ENCODE results near the gene NCKAP1. TPM values are rescaled to one million over a fixed set of nuclear protein-coding genes. Genes with fewer than 3 reads are reported as not detected.

NCKAP1 gene, protein sequence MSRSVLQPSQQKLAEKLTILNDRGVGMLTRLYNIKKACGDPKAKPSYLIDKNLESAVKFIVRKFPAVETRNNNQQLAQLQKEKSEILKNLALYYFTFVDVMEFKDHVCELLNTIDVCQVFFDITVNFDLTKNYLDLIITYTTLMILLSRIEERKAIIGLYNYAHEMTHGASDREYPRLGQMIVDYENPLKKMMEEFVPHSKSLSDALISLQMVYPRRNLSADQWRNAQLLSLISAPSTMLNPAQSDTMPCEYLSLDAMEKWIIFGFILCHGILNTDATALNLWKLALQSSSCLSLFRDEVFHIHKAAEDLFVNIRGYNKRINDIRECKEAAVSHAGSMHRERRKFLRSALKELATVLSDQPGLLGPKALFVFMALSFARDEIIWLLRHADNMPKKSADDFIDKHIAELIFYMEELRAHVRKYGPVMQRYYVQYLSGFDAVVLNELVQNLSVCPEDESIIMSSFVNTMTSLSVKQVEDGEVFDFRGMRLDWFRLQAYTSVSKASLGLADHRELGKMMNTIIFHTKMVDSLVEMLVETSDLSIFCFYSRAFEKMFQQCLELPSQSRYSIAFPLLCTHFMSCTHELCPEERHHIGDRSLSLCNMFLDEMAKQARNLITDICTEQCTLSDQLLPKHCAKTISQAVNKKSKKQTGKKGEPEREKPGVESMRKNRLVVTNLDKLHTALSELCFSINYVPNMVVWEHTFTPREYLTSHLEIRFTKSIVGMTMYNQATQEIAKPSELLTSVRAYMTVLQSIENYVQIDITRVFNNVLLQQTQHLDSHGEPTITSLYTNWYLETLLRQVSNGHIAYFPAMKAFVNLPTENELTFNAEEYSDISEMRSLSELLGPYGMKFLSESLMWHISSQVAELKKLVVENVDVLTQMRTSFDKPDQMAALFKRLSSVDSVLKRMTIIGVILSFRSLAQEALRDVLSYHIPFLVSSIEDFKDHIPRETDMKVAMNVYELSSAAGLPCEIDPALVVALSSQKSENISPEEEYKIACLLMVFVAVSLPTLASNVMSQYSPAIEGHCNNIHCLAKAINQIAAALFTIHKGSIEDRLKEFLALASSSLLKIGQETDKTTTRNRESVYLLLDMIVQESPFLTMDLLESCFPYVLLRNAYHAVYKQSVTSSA
- total RNA-seq (2014; rRNA removed; shearing (Covaris generic)): 108 and 118 TPM in 2 replicates

GRCh38 chr2:183038341-183039300 is at the start of gene NCKAP1:
Gene NCKAP1, minus strand, starts transcription at chr2:183038457. Its CDS starts 358 bp downstream, at chr2:183038099.
- peak; percentile 89 to 91 for DNase-seq
- no peaks in the 10 kb centered on the region for H3K36me3 ChIP-seq
- no peaks in the 10 kb centered on the region for H3K9me3 ChIP-seq (replicated peaks)
- no peaks in the 10 kb centered on the region for H3K27me3 ChIP-seq
- H3K27ac ChIP-seq: peak within 1 kb of the TSS; percentile 93
- H3K4me3 ChIP-seq: peak within 1 kb of the TSS; percentile 97
- H3K4me1 ChIP-seq: peaks cover 13% of the 10 kb centered on the region

DNA sequence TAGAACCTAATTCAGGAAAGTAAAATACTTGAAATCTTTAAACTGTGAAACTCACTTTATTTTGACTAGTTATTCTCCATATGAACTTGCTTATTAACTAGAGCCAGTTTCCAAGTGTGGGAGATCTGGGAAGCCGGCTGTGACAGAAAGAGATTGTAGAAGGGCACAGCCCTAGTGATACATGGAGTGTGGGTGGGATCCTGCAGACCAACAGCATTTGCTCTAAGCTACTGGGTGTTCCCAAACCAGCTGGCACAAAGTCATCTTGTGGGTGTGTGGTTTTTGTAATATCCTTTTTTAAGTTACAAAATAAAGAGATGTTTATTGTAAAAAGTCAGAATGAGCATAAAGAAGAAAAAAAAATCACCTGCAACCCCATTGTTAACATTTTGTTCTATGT is 43.7 kb upstream of the NCKAP1 start:
- no peaks in the 10 kb centered on the region; the same call in 1 of the 2 replicates for H3K4me1 ChIP-seq
- DNase-seq: peak in 1 of 2 experiments; percentile 33

DNA sequence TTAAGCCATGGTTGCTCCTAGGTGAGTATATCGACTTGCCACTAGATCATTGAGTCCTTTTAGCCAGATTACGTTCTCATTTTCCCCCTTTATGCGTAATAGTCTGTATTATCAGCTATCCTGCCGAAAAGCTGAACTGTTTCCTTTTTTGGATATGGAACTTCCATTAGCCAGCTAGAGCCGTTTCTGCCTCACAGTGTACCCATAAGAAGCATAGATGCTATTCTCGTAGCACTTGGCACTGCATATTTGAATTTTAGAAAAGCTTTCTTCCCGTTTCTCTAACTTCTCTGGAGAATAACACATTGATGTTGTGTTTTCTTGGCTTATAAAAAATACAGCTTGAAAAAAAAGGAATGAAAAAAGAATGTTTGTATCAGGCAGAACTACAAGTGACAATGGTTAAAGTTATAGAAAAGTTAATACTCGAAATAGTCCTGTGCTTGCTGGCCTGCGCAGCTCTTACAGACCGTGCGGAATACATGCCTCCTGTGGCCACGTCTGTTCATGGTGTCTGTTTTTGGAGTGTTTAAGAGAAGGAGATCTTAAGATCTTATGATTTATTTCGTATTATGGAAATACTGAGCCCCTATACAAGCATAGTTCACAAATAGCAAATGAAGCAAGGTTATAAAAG is 41.0 kb upstream of the NCKAP1 start:
- no peaks in the 10 kb centered on the region for H3K9me3 ChIP-seq (replicated peaks)
- H3K27ac ChIP-seq: peak overlapping the region; percentile 17; the same call in 1 of the 2 replicates
- H3K4me3 ChIP-seq: peak overlapping the region; percentile 72
- 0 out of 2 replicates have a peak, but pooled peaks cover 3% of the 10 kb centered on the region for H3K27me3 ChIP-seq
- peak in 1 of 2 experiments; percentile 21 for DNase-seq
- H3K4me1 ChIP-seq: no peaks in the 10 kb centered on the region; the same call in 1 of the 2 replicates
- no peaks in the 10 kb centered on the region for H3K36me3 ChIP-seq

More for the DNA sequence above, 43.7 kb upstream of the NCKAP1 start:
- H3K9me3 ChIP-seq (replicated peaks): no peaks in the 10 kb centered on the region
- 0 out of 2 replicates have a peak, but pooled peaks cover 3% of the 10 kb centered on the region for H3K27me3 ChIP-seq
- H3K27ac ChIP-seq: no peak overlapping the region
- H3K36me3 ChIP-seq: no peaks in the 10 kb centered on the region
- no peak overlapping the region for H3K4me3 ChIP-seq

DNA sequence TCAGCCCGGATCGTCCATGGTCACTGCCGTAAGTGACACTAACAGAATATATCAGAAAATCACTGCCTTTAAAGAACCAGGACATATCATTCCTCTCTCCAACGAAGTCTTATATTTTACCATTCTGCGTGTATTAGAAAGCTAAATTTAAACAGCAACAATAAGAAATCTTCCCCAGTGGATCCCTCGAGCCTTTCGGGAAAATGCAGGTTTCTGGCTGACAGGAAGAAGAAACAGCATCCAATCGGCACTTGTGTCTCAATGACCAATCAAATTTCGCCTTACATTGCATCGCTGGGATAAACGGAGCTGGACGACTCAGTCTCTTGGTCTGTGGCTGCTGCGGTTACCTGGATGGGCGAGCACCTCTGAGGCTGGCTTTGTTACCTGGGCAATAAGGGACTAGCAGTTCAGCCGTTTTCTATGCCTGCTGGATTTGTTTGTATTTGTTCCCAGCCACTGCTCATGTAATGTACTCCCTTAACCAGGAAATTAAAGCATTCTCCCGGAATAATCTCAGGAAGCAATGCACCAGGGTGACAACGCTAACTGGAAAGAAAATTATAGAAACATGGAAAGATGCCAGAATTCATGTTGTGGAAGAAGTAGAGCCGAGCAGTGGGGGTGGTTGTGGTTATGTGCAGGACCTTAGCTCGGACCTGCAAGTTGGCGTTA is 40.3 kb upstream of the NCKAP1 start, which contains the start of gene DUSP19:
Gene DUSP19 (plus strand): TSS at position 284 of the 675 bp plus-strand sequence. CDS start 187 bp downstream, at position 471.
- Histone ChIP-seq H3K27me3 (0 out of 2 replicates have a peak, but pooled peaks cover 3% of the 10 kb centered on the region), H3K27ac (peak within 1 kb of the TSS; percentile 17; the same call in 1 of the 2 replicates), H3K36me3 (no peaks in the 10 kb centered on the region), H3K4me1 (no peaks in the 10 kb centered on the region; the same call in 1 of the 2 replicates), H3K9me3 (replicated peaks) (no peaks in the 10 kb centered on the region), H3K4me3 (peak within 1 kb of the TSS; percentile 72)
- peak; percentile 80 to 96 for DNase-seq

GRCh38 chr2:183078163-183078463 is 39.9 kb upstream of the NCKAP1 start:
- H3K27ac ChIP-seq: no peak overlapping the region; the same call in 1 of the 2 replicates
- no peak for DNase-seq
- no peaks in the 10 kb centered on the region for H3K36me3 ChIP-seq
- no peaks in the 10 kb centered on the region for H3K9me3 ChIP-seq (replicated peaks)
- H3K27me3 ChIP-seq: 0 out of 2 replicates have a peak, but pooled peaks cover 3% of the 10 kb centered on the region
- peak overlapping the region; percentile 72 for H3K4me3 ChIP-seq
- no peaks in the 10 kb centered on the region; the same call in 1 of the 2 replicates for H3K4me1 ChIP-seq

DNA sequence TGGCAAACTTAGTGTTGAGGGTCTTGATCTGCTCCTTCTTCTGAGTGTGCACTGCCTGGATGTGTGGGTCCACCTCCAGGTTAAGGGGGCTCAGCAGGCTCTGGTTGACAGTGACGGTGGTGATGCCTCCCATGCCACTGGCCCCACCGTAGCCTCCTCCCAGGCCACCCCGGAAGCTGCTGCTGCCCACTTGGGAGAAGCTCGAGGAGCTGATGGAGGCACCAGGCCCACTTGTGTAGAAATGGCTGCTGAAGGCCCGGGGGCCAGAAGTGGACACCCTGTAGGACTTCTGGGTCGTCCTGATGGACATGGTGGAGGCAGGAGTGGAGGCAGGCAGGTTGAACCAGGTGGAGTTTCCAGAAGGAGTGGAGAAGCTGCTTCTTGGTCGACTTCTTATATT is 33.9 kb upstream of the NCKAP1 start:
- Histone ChIP-seq H3K36me3 (no peaks in the 10 kb centered on the region), H3K9me3 (replicated peaks) (no peaks in the 10 kb centered on the region), H3K27me3 (no peaks in the 10 kb centered on the region), H3K27ac (no peak overlapping the region), H3K4me1 (no peaks in the 10 kb centered on the region), H3K4me3 (no peak overlapping the region)
- no peak for DNase-seq

GRCh38 chr2:183070942-183071844 is 32.9 kb upstream of the NCKAP1 start:
- H3K4me1 ChIP-seq: no peaks in the 10 kb centered on the region
- DNase-seq: peak; percentile 11 to 31
- no peaks in the 10 kb centered on the region for H3K36me3 ChIP-seq
- H3K27me3 ChIP-seq: no peaks in the 10 kb centered on the region
- H3K9me3 ChIP-seq (replicated peaks): no peaks in the 10 kb centered on the region
- no peak overlapping the region for H3K4me3 ChIP-seq
- H3K27ac ChIP-seq: no peak overlapping the region

- DNase-seq: no peak
- Histone ChIP-seq H3K27me3 (0 out of 2 replicates have a peak, but pooled peaks cover 4% of the 10 kb centered on the region), H3K9me3 (replicated peaks) (no peaks in the 10 kb centered on the region), H3K4me3 (no peak overlapping the region), H3K36me3 (no peaks in the 10 kb centered on the region), H3K4me1 (no peaks in the 10 kb centered on the region), H3K27ac (no peak overlapping the region)
These were observed 30.9 kb upstream of the NCKAP1 start for GRCh38 chr2:183069174-183069573.

DNA sequence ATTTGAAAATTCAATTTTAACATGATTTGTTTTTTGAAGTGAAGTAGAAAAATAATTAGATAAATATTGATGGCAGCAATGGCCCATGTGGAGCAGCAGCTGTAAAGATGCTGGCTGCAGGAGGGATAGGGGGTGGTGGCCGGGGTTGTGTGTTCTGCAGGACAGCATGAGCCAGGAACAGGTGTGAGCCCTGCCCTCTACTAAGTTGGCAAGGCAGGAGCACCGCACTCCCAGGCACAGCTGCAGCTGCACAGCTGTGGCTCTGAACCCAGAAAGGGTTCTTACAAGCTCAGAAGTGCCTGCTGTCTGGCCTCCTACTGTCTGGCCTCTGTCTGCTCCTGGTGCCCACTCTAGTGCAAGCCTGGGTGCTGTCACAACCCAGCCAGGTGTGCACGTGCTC is 30.3 kb upstream of the NCKAP1 start:
- Histone ChIP-seq H3K36me3 (no peaks in the 10 kb centered on the region), H3K4me1 (no peaks in the 10 kb centered on the region), H3K9me3 (replicated peaks) (no peaks in the 10 kb centered on the region), H3K27ac (no peak overlapping the region), H3K4me3 (no peak overlapping the region), H3K27me3 (0 out of 2 replicates have a peak, but pooled peaks cover 4% of the 10 kb centered on the region)
- DNase-seq: peak; percentile 37 to 58

GRCh38 chr2:183063083-183063482 is 24.8 kb upstream of the NCKAP1 start:
- H3K4me1 ChIP-seq: no peaks in the 10 kb centered on the region
- no peaks in the 10 kb centered on the region for H3K9me3 ChIP-seq (replicated peaks)
- H3K4me3 ChIP-seq: no peak overlapping the region
- no peak overlapping the region for H3K27ac ChIP-seq
- 0 out of 2 replicates have a peak, but pooled peaks cover 4% of the 10 kb centered on the region for H3K27me3 ChIP-seq
- no peaks in the 10 kb centered on the region for H3K36me3 ChIP-seq
- no peak for DNase-seq

GRCh38 chr2:183060571-183061231 is 22.4 kb upstream of the NCKAP1 start:
- no peaks in the 10 kb centered on the region for H3K9me3 ChIP-seq (replicated peaks)
- DNase-seq: no peak
- H3K36me3 ChIP-seq: no peaks in the 10 kb centered on the region
- H3K27me3 ChIP-seq: no peaks in the 10 kb centered on the region
- no peak overlapping the region for H3K27ac ChIP-seq
- no peak overlapping the region for H3K4me3 ChIP-seq
- no peaks in the 10 kb centered on the region for H3K4me1 ChIP-seq

Data from SJCRH30 (cell line).